HepG2 (cell line): Measurements from ENCODE around the gene GABBR2. TPM values are rescaled to one million over a fixed set of nuclear protein-coding genes. Genes with fewer than 3 reads are reported as not detected.

Experiments
- ATAC-seq: fragments of 200-7000 bp; cut with Tn5 transposase; 3 replicates; pipeline ENCODE4 v1.9.1; 2020; ENCODE audit warnings: mild to moderate bottlenecking, moderate library complexity
- BruUV-seq: library from RNA; stranded (reverse); fragments of 400-500 nt; replicated peaks from 2 replicates; lab custom pipeline; 2021; lab: Mats Ljungman, UMichigan
- CTCF ChIA-PET: fragments of 300-600 bp; formaldehyde crosslinking; extraction: SDS; loops from one replicate; lab custom pipeline; 2021; ENCODE audit warnings: low total read pairs, inconsistent platforms, low intra/inter-chr PET ratio; lab: Yijun Ruan, JAX
- POLR2A ChIA-PET: fragments of 350-600 bp; sonication (Branson Sonifier 250); formaldehyde crosslinking; loops from one replicate; lab custom pipeline; 2020; ENCODE audit warnings: antibody characterized with exemption, inconsistent platforms; lab: Yijun Ruan, JAX
- DNase-seq: peaks from one replicate; pipeline ENCODE4 v3.0.0-alpha.2; 2015; ENCODE audit warnings: low spot score
- FAIRE-seq: peaks from 3 replicates; lab custom pipeline; 2011; peaks lifted over from hg19 to GRCh38; lab: Jason Lieb, UNC
- H2AFZ ChIP-seq: one replicate; pipeline ENCODE4 v1.6.1; 2011; ENCODE audit warnings: low read length, inconsistent platforms
- H3K27ac ChIP-seq: fragments of 300-600 bp; 3 replicates; pipeline ENCODE4 v1.8.0; 2011; ENCODE audit warnings: mixed run types, mild to moderate bottlenecking, mixed read lengths, low read length, inconsistent platforms; ENCODE audit not compliant: insufficient read depth; ENCODE audit errors: extremely low read length
- H3K27me3 ChIP-seq, 2 experiments: fragments of 200-600 bp in 1 of 2; 2 replicates in 1 of 2; 3 replicates in 1 of 2; pipeline versions ENCODE4 v1.6.0 to v1.8.0; 2011; ENCODE audit warnings: low read length in 2 of 2, mild to moderate bottlenecking in 2 of 2, moderate library complexity in 2 of 2, inconsistent platforms in 1 of 2; ENCODE audit not compliant: insufficient read depth in 2 of 2, control insufficient read depth in 1 of 2
- H3K36me3 ChIP-seq, 2 experiments: fragments of 200-600 bp in 1 of 2; replicated peaks in 1 of 2; 2 replicates in 1 of 2; 3 replicates in 1 of 2; pipeline versions ENCODE4 v1.5.1 to v1.8.0; 2011; ENCODE audit warnings: low read length in 2 of 2, inconsistent platforms in 1 of 2; ENCODE audit not compliant: insufficient read depth in 2 of 2, control insufficient read depth in 1 of 2
- H3K4me1 ChIP-seq: 2 replicates; pipeline ENCODE4 v1.5.1; 2012; ENCODE audit warnings: low read length, inconsistent platforms; ENCODE audit not compliant: insufficient read depth
- H3K4me2 ChIP-seq: 2 replicates; pipeline ENCODE4 v1.6.0; 2011; ENCODE audit warnings: low read depth, low read length, inconsistent platforms
- H3K4me3 ChIP-seq, 3 experiments: fragments of 200-600 bp in 1 of 3; sonication (generic), shearing (Covaris generic) in 1 of 3; replicated peaks in 1 of 3; 2 replicates each; pipeline ENCODE4 v1.5.1; 2011 to 2016; ENCODE audit warnings: low read length in 3 of 3, inconsistent platforms in 2 of 3, low read depth in 2 of 3, mild to moderate bottlenecking in 2 of 3, control low read depth in 1 of 3, mixed read lengths in 1 of 3; ENCODE audit not compliant: insufficient read depth in 1 of 3
- H3K79me2 ChIP-seq: one replicate; pipeline ENCODE4 v1.6.1; 2011; ENCODE audit warnings: low read length, inconsistent platforms; ENCODE audit not compliant: insufficient read depth
- H3K9ac ChIP-seq: 2 replicates; pipeline ENCODE4 v1.6.0; 2011; ENCODE audit warnings: mild to moderate bottlenecking, low read depth, low read length, inconsistent platforms; ENCODE audit not compliant: insufficient read depth
- H3K9me3 ChIP-seq: 2 replicates; pipeline ENCODE4 v1.5.1; 2012; ENCODE audit warnings: mild to moderate bottlenecking, low read length
- H4K20me1 ChIP-seq: 2 replicates; pipeline ENCODE4 v1.6.0; 2011; ENCODE audit warnings: inconsistent platforms, mild to moderate bottlenecking, low read length, moderate library complexity; ENCODE audit not compliant: insufficient read depth
- BRCA1 ChIP-seq: sonication (generic); formaldehyde crosslinking; IDR thresholded peaks from 2 replicates; pipeline ENCODE4 v1.4.0; 2020; ENCODE audit warnings: missing genetic modification reagents
- CC2D1A ChIP-seq: sonication (generic); formaldehyde crosslinking; IDR thresholded peaks from 2 replicates; pipeline ENCODE4 v1.8.1; 2023; ENCODE audit warnings: mild to moderate bottlenecking, missing genetic modification reagents
- CCAR2 ChIP-seq: fragments of 200-400 bp; formaldehyde crosslinking; optimal IDR thresholded peaks from 2 replicates; pipeline ENCODE3; 2018; ENCODE audit warnings: low read depth, mild to moderate bottlenecking, low read length, moderate library complexity
- FOSL2 ChIP-seq: sonication (generic); formaldehyde crosslinking; IDR thresholded peaks from 2 replicates; pipeline ENCODE4 v1.4.0; 2020; ENCODE audit warnings: missing genetic modification reagents
- IKZF4 ChIP-seq: sonication (generic); formaldehyde crosslinking; IDR thresholded peaks from 2 replicates; pipeline ENCODE4 v1.5.1; 2020; ENCODE audit warnings: borderline replicate concordance, mild to moderate bottlenecking, low read depth, missing genetic modification reagents; ENCODE audit errors: not compliant biosample characterization
- KDM4B ChIP-seq: sonication (generic); formaldehyde crosslinking; IDR thresholded peaks from 2 replicates; pipeline ENCODE4 v1.4.0; 2020; ENCODE audit warnings: missing genetic modification reagents
- TFE3 ChIP-seq: IDR thresholded peaks from 2 replicates; pipeline ENCODE4 v1.6.1; 2016
- ZBTB42 ChIP-seq: sonication (generic); formaldehyde crosslinking; IDR thresholded peaks from 2 replicates; pipeline ENCODE4 v1.5.0; 2020; ENCODE audit warnings: mild to moderate bottlenecking, missing genetic modification reagents
- ZKSCAN8 ChIP-seq: IDR thresholded peaks from 2 replicates; pipeline ENCODE4 v1.6.1; 2016; ENCODE audit warnings: borderline replicate concordance, missing genetic modification reagents, missing compliant biosample characterization
- ZNF235 ChIP-seq: sonication (generic); formaldehyde crosslinking; IDR thresholded peaks from 2 replicates; pipeline ENCODE4 v1.8.1; 2023; ENCODE audit warnings: mild to moderate bottlenecking, missing genetic modification reagents, borderline replicate concordance
- ZNF34 ChIP-seq: sonication (generic); formaldehyde crosslinking; IDR thresholded peaks from 2 replicates; pipeline ENCODE4 v1.4.0; 2020; ENCODE audit warnings: mild to moderate bottlenecking, missing genetic modification reagents, borderline replicate concordance
- ZNF431 ChIP-seq: sonication (generic); formaldehyde crosslinking; IDR thresholded peaks from 2 replicates; pipeline ENCODE4 v1.9.0; 2022; ENCODE audit warnings: missing genetic modification reagents, low read depth, mild to moderate bottlenecking, borderline replicate concordance
- ZNF747 ChIP-seq: sonication (generic); formaldehyde crosslinking; IDR thresholded peaks from 2 replicates; pipeline ENCODE4 v1.8.1; 2023; ENCODE audit warnings: missing genetic modification reagents, mild to moderate bottlenecking, borderline replicate concordance
- ZNF772 ChIP-seq: sonication (generic); formaldehyde crosslinking; IDR thresholded peaks from 2 replicates; pipeline ENCODE4 v1.5.0; 2020; ENCODE audit warnings: mild to moderate bottlenecking, missing genetic modification reagents
- WGBS: methylation state at CpG from one replicate; pipeline ENCODE4 v1.1.6; 2017; ENCODE audit warnings: low lambda C conversion rate; 5-methylcytosine and 5-hydroxymethylcytosine counted together
- in situ Hi-C: cut with HindIII; loops from 2 replicates; pipeline ENCODE4 v1.10.0; 2017; ENCODE audit warnings: low pct_unique_long_range_greater_than_20kb; ENCODE audit not compliant: extremely low pct_ligation_motif_present
- intact Hi-C: fragments of 100-400 bp; cut with micrococcal nuclease; formaldehyde crosslinking; loops from one replicate; pipeline ENCODE4 v1.10.0; 2022; ENCODE audit not compliant: unreplicated experiment
- polyA plus RNA-seq, 8 experiments: library from polyadenylated mRNA; depleted of rRNA in 3 of 8; stranded (reverse) in 7 of 8; unstranded in 1 of 8; fragments of >200 nt; fragmentation: Illumina TruSeq in 4 of 8; extraction: Trizol in 4 of 8; gene quantifications; 2 replicates each; pipeline versions ENCODE4 v1.2.1 to v1.2.3, GENCODE V29; 2011 to 2016; ENCODE audit warnings: low read depth in 4 of 8, missing spikeins in 1 of 8, mixed read lengths in 1 of 8; ENCODE audit not compliant: insufficient read depth in 1 of 8
- total RNA-seq, 5 experiments: library from RNA; depleted of rRNA; stranded (reverse); fragments of >200 nt; fragmentation: Illumina TruSeq; extraction: Trizol; gene quantifications; 2 replicates each; pipeline ENCODE4 v1.2.3, GENCODE V29; 2016; ENCODE audit warnings: low read depth in 1 of 5
- TF ChIP-seq, protein P1 (sequence below): sonication (generic); formaldehyde crosslinking; IDR thresholded peaks from 2 replicates; pipeline ENCODE4 v1.5.1; 2020; ENCODE audit warnings: missing genetic modification reagents, mild to moderate bottlenecking, borderline replicate concordance

Gene GABBR2
- total and polyA plus RNA-seq, 2 of the 13 experiments (the other 11 are each of a cell fraction or from before 2014, with no cell fraction given): 0.02 TPM; not detected in 1

DNA sequence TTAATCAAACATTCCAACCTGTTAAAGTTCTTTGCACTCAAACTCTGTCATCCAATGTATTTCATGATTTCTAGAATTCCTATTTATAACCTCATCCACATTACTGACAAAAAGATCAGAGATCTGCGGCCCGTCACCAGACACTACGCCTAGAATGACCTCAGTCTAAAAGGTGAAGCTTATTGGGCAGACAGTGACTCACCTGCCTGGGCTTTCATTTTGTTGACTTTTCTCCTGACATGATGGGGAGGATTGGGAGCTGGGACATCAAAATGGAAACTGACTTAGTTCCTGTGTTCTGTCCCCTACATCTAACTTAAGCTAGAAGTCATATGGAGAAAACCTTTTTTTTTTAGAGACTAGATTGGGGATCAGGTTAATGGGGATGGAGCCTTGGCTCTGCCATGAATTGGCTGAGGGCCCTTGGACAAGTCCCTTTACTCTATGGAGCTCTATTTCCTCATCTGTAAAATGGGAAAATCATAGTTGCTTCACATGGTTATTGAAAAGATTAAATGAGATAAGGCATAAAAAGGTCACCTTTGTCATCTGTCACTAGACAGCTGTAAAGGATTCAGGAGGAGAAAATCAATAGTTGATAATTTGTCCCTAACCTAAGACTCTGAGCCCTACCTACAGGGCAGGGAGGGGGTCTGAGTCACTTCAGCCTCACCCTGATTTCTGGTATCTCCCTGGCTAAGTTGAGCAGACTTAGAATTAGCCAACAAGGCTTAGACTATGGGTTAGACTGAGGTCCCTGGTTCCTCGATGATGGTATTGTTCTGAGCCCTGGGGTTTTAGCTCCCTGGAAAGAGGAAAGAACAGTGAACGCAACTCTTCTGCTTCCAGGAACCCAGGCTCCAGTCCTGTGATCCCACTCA lies 228.5 kb downstream of the GABBR2 start:
- ChIA-PET CTCF (no interaction called here), POLR2A (no interaction called here)
- Histone ChIP-seq H4K20me1 (no peaks in the 10 kb centered on the region), H3K4me1 (no peaks in the 10 kb centered on the region), H3K9ac (no peak overlapping the region), H3K36me3 (no peaks in the 10 kb centered on the region), H3K27ac (no peak overlapping the region), H2AFZ (no peak overlapping the region), H3K9me3 (no peaks in the 10 kb centered on the region), H3K4me3 (no peak overlapping the region), H3K27me3 (no peaks in the 10 kb centered on the region; a peak in 3 of 5 replicates), H3K79me2 (no peaks in the 10 kb centered on the region), H3K4me2 (no peak overlapping the region)
- BruUV-seq: no TSS peak
- intact Hi-C loops: no loop called here
- FAIRE-seq (no peak), DNase-seq (peak; percentile 44), ATAC-seq (peak; percentile 32; the same call in 1 of the 3 replicates)
- TF ChIP-seq ZNF235 (CRISPR knock-in tag): no peak
- peak; percentile 68 for TF ChIP-seq FOSL2
- in situ Hi-C loops: no loop called here
- WGBS: 33% methylated on average over 5 of the region's 5 CpGs

- no peaks in the 10 kb centered on the region for H3K79me2 ChIP-seq
- no peak for ATAC-seq
- H3K36me3 ChIP-seq: no peaks in the 10 kb centered on the region
- H3K27me3 ChIP-seq: no peaks in the 10 kb centered on the region; a peak in 3 of 5 replicates
- POLR2A ChIA-PET: no interaction called here
- H4K20me1 ChIP-seq: no peaks in the 10 kb centered on the region
- no peak for DNase-seq
- FAIRE-seq: no peak
- no peak overlapping the region for H3K4me2 ChIP-seq
- H3K27ac ChIP-seq: no peak overlapping the region
- in situ Hi-C loops (no loop called here), intact Hi-C loops (no loop called here)
- 31% methylated on average over 8 of the region's 8 CpGs for WGBS
- no peak overlapping the region for H3K9ac ChIP-seq
- no peak overlapping the region for H2AFZ ChIP-seq
- BruUV-seq: no TSS peak
- H3K9me3 ChIP-seq: no peaks in the 10 kb centered on the region
- H3K4me1 ChIP-seq: no peaks in the 10 kb centered on the region
- CTCF ChIA-PET: no interaction called here
- no peak overlapping the region for H3K4me3 ChIP-seq
- no peak for TF ChIP-seq ZNF747
- TF ChIP-seq ZKSCAN8: no peak
- TF ChIP-seq IKZF4 (CRISPR knock-in tag): no peak
- no peak for TF ChIP-seq CCAR2
- TF ChIP-seq KDM4B (CRISPR knock-in tag): no peak
- no peak for TF ChIP-seq CC2D1A
- no peak for TF ChIP-seq ZNF34 (CRISPR knock-in tag)
- TF ChIP-seq TFE3: no peak
- no peak for TF ChIP-seq ZBTB42 (CRISPR knock-in tag)
- TF ChIP-seq ZNF772 (CRISPR knock-in tag): no peak
- TF ChIP-seq BRCA1: no peak
- TF ChIP-seq, protein P1, sequence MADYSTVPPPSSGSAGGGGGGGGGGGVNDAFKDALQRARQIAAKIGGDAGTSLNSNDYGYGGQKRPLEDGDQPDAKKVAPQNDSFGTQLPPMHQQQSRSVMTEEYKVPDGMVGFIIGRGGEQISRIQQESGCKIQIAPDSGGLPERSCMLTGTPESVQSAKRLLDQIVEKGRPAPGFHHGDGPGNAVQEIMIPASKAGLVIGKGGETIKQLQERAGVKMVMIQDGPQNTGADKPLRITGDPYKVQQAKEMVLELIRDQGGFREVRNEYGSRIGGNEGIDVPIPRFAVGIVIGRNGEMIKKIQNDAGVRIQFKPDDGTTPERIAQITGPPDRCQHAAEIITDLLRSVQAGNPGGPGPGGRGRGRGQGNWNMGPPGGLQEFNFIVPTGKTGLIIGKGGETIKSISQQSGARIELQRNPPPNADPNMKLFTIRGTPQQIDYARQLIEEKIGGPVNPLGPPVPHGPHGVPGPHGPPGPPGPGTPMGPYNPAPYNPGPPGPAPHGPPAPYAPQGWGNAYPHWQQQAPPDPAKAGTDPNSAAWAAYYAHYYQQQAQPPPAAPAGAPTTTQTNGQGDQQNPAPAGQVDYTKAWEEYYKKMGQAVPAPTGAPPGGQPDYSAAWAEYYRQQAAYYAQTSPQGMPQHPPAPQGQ (CRISPR knock-in tag): no peak
- no peak for TF ChIP-seq ZNF431 (CRISPR knock-in tag)
These were observed 229.3 kb downstream of the GABBR2 start for GRCh38 chr9:98479449-98479848.
